Caco-2 (cell line): ENCODE data around the gene PRX. TPM values are rescaled to one million over a fixed set of nuclear protein-coding genes. Genes with fewer than 3 reads are reported as not detected.
A peak's percentile ranks its signal among the peaks of the same experiment; 100 is the strongest.

Experiments used
- BruUV-seq: library from RNA; stranded (reverse); fragments of 400-500 nt; replicated peaks from 2 replicates; lab custom pipeline; 2021; lab: Mats Ljungman, UMichigan
- CTCF ChIA-PET: fragments of 300-600 bp; sonication (Branson Sonifier 250); formaldehyde crosslinking; loops from one replicate; lab custom pipeline; 2022; ENCODE audit warnings: antibody characterized with exemption; lab: Charles Lee
- POLR2A ChIA-PET: fragments of 300-600 bp; sonication (Branson Sonifier 250); formaldehyde crosslinking; loops from one replicate; lab custom pipeline; 2022; ENCODE audit warnings: antibody characterized with exemption; lab: Charles Lee
- DNase-seq, 2 experiments: peaks; one replicate each; pipeline versions ENCODE4 v3.0.0 to v3.0.0-alpha.2; 2020 to 2022
- H3K27me3 ChIP-seq: replicated peaks from 2 replicates; pipeline ENCODE4 v1.6.0; 2011; ENCODE audit warnings: low read length; ENCODE audit not compliant: control insufficient read depth, insufficient read depth
- H3K36me3 ChIP-seq: 2 replicates; pipeline ENCODE4 v1.5.1; 2011; ENCODE audit warnings: low read length; ENCODE audit not compliant: control insufficient read depth, insufficient read depth
- H3K4me1 ChIP-seq: fragments of 250-450 bp; sonication (Bioruptor Pico); 2 replicates; pipeline ENCODE4 v1.5.1; 2020; ENCODE audit warnings: mild to moderate bottlenecking
- H3K4me3 ChIP-seq: 2 replicates; pipeline ENCODE4 v1.5.1; 2011; ENCODE audit warnings: low read depth, mild to moderate bottlenecking, control low read depth, low read length
- H3K9me3 ChIP-seq: fragments of 250-450 bp; sonication (Bioruptor Pico); 2 replicates; pipeline ENCODE4 v1.5.1; 2020; ENCODE audit warnings: mild to moderate bottlenecking, moderate library complexity
- H3K27ac Mint-ChIP-seq: one replicate; pipeline ENCODE4 v1.8.0; 2022; ENCODE audit warnings: mixed read lengths; ENCODE audit not compliant: unreplicated experiment
- H3K27me3 Mint-ChIP-seq: one replicate; pipeline ENCODE4 v1.8.0; 2022; ENCODE audit warnings: mixed read lengths; ENCODE audit not compliant: insufficient read depth, unreplicated experiment
- H3K36me3 Mint-ChIP-seq: one replicate; pipeline ENCODE4 v1.8.0; 2022; ENCODE audit warnings: mild to moderate bottlenecking, mixed read lengths; ENCODE audit not compliant: insufficient read depth, unreplicated experiment
- H3K4me1 Mint-ChIP-seq: one replicate; pipeline ENCODE4 v1.8.0; 2022; ENCODE audit warnings: low read depth, mixed read lengths; ENCODE audit not compliant: unreplicated experiment
- H3K4me3 Mint-ChIP-seq: one replicate; pipeline ENCODE4 v1.8.0; 2022; ENCODE audit warnings: mild to moderate bottlenecking, moderate library complexity, mixed read lengths; ENCODE audit not compliant: unreplicated experiment
- H3K9me3 Mint-ChIP-seq: one replicate; pipeline ENCODE4 v1.8.0; 2022; ENCODE audit warnings: mixed read lengths; ENCODE audit not compliant: unreplicated experiment
- intact Hi-C: fragments of 100-400 bp; cut with micrococcal nuclease; formaldehyde crosslinking; loops from one replicate; pipeline ENCODE4 v1.10.0; 2022; ENCODE audit not compliant: unreplicated experiment
- total RNA-seq: library from RNA; stranded (reverse); gene quantifications from 2 replicates; pipeline ENCODE4 v1.2.3, GENCODE V29; 2022
- TF ChIP-seq, protein P1 (sequence below), 2 experiments: fragments of 200-600 bp in 1 of 2; IDR thresholded peaks; 1 replicate in 1 of 2; 2 replicates in 1 of 2; pipeline versions ENCODE4 v1.5.1 to v1.8.0; 2011 to 2022; ENCODE audit warnings: antibody characterized with exemption in 1 of 2, control low read depth in 1 of 2, inconsistent platforms in 1 of 2, low read depth in 1 of 2, low read length in 1 of 2, mild to moderate bottlenecking in 1 of 2, moderate library complexity in 1 of 2; ENCODE audit not compliant: insufficient read depth in 1 of 2, severe bottlenecking in 1 of 2, unreplicated experiment in 1 of 2

The PRX gene
- total RNA-seq, 1 experiment from 2014 or later: 2.5 TPM

DNA sequence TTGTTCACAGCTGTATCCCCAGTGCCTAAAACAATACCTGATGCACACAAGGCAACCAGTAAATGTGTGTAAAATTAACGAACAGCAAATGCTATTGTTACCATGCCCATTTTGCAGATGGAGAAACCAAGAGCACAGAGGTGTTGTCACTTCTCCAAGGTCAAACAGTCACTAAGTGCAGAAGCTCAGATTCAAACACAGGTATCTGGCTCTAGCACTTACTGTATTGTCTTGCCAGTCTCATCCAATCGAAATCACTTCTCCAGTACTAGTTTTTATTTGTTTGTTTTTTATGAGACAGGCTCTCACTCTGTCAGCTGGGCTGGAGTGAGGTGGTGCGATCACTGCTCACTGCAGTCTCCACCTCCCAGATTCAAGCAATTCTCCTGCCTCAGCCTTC is 51.0 kb downstream of the PRX start:
- intact Hi-C loops: no loop called here
- Histone ChIP-seq H3K27me3 (no peaks in the 10 kb centered on the region), H3K9me3 (no peaks in the 10 kb centered on the region), H3K4me3 (no peak overlapping the region), H3K4me1 (no peaks in the 10 kb centered on the region), H3K36me3 (no peaks in the 10 kb centered on the region)
- TF ChIP-seq, protein P1, sequence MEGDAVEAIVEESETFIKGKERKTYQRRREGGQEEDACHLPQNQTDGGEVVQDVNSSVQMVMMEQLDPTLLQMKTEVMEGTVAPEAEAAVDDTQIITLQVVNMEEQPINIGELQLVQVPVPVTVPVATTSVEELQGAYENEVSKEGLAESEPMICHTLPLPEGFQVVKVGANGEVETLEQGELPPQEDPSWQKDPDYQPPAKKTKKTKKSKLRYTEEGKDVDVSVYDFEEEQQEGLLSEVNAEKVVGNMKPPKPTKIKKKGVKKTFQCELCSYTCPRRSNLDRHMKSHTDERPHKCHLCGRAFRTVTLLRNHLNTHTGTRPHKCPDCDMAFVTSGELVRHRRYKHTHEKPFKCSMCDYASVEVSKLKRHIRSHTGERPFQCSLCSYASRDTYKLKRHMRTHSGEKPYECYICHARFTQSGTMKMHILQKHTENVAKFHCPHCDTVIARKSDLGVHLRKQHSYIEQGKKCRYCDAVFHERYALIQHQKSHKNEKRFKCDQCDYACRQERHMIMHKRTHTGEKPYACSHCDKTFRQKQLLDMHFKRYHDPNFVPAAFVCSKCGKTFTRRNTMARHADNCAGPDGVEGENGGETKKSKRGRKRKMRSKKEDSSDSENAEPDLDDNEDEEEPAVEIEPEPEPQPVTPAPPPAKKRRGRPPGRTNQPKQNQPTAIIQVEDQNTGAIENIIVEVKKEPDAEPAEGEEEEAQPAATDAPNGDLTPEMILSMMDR (IDR thresholded peaks at IDR 0.05; ENCODE audit: insufficient read depth in 1 of 2, low read depth in 1 of 2, low read length in 1 of 2, severe bottlenecking in 1 of 2, unreplicated experiment in 1 of 2): no peak
- BruUV-seq: no TSS peak
- Mint-ChIP-seq H3K4me1 (no peaks in the 10 kb centered on the region), H3K27ac (no peak overlapping the region), H3K27me3 (no peaks in the 10 kb centered on the region), H3K36me3 (peaks cover 16% of the 10 kb centered on the region), H3K4me3 (no peak overlapping the region), H3K9me3 (no peaks in the 10 kb centered on the region)
- ChIA-PET CTCF (interaction anchor here (0.6 kb wide), 1 partner anchor 75 kb away, joined by 6 read pairs; no protein-coding TSS in a partner anchor), POLR2A (no interaction called here)
- no peak for DNase-seq

DNA sequence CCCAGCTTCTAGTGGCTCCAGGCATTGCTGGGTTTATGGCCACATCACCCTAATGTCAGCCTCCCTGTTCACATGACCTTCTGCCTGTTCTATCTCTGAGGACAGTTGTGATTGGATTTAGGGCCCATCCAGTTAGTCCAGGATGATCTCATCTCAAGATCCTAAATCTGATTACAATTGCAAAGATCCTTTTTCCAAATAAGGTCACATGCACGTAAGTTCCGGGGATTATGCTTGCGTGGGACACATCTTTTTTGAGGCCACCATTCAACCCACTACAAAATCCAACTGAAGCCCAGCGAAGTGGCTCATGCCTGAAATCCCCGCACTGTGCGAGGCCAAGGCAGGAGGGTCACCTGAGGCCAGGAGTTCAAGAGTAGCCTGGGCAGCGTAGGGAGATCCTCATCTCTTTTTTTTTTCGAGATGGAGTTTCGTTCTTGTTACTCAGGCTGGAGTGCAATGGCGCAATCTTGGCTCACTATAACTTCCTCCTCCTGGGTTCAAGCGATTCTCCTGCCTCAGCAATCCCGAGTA is 52.4 kb downstream of the PRX start:
- CTCF ChIA-PET: no interaction called here
- H3K36me3 Mint-ChIP-seq: peaks cover 16% of the 10 kb centered on the region

DNA sequence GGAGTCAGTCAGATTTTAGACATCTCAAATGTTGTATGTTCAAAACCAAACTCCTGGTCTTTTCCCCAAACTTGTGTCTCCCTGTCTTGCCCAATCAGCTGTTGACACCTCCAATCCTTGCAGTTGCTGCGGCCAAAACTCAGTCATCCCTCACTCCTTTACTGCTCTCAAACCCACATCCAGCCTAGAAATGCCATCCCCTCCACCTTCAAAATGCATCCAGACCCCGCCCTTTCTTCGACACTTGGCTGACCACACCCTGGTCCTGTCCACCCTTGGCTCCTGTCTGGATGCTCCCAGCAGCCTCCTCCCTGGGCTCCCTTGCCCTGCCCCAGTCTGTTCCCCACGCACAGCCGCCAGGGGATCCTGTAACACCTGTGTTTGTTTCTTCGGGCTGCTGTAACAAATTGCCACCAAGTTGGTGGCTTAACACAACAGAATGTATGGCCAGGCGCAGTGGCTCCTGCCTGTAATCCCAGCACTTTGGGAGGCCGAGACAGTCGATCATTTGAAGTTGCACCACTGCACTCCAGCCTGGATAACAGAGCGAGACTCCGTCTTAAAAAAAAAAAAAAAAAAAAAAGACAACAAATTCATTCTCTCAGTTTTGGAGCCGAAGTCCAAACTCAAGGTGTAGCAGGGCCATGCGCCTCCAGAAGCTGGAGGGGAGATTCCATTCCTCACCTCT is 53.0 kb downstream of the PRX start:
- Histone ChIP-seq H3K4me3 (no peak overlapping the region), H3K9me3 (no peaks in the 10 kb centered on the region), H3K4me1 (no peaks in the 10 kb centered on the region), H3K36me3 (no peaks in the 10 kb centered on the region), H3K27me3 (no peaks in the 10 kb centered on the region)
- no peak for DNase-seq
- Mint-ChIP-seq H3K4me1 (no peaks in the 10 kb centered on the region), H3K27ac (peak overlapping the region; percentile 76), H3K36me3 (peaks cover 16% of the 10 kb centered on the region), H3K4me3 (no peak overlapping the region), H3K27me3 (no peaks in the 10 kb centered on the region), H3K9me3 (no peaks in the 10 kb centered on the region)
- BruUV-seq: no TSS peak
- CTCF ChIA-PET: no interaction called here
- POLR2A ChIA-PET: no interaction called here
- TF ChIP-seq, protein P1 (IDR thresholded peaks at IDR 0.05; ENCODE audit: insufficient read depth in 1 of 2, low read depth in 1 of 2, low read length in 1 of 2, severe bottlenecking in 1 of 2, unreplicated experiment in 1 of 2): no peak
- intact Hi-C loops: no loop called here

More for the DNA sequence above, 52.4 kb downstream of the PRX start:
- no TSS peak for BruUV-seq
- TF ChIP-seq, protein P1 (IDR thresholded peaks at IDR 0.05; ENCODE audit: insufficient read depth in 1 of 2, low read depth in 1 of 2, low read length in 1 of 2, severe bottlenecking in 1 of 2, unreplicated experiment in 1 of 2): no peak
- H3K4me3 Mint-ChIP-seq: no peak overlapping the region
- no peaks in the 10 kb centered on the region for H3K4me1 Mint-ChIP-seq
- POLR2A ChIA-PET: no interaction called here
- H3K27me3 Mint-ChIP-seq: no peaks in the 10 kb centered on the region
- peak in 1 of 2 experiments; percentile 59 for DNase-seq
- no peaks in the 10 kb centered on the region for H3K4me1 ChIP-seq
- no peak overlapping the region for H3K4me3 ChIP-seq
- H3K9me3 Mint-ChIP-seq: no peaks in the 10 kb centered on the region
- H3K27ac Mint-ChIP-seq: peak overlapping the region; percentile 76
- intact Hi-C loops: no loop called here
- no peaks in the 10 kb centered on the region for H3K36me3 ChIP-seq
- H3K9me3 ChIP-seq: no peaks in the 10 kb centered on the region
- H3K27me3 ChIP-seq: no peaks in the 10 kb centered on the region
